HL-60 (cell line): Measurements from ENCODE around the gene CCDC106.

Experiments
- DNase-seq, 2 experiments: peaks; one replicate each; pipeline ENCODE4 v3.0.0-alpha.2; 2010 to 2020; ENCODE audit warnings: low read depth in 1 of 2, low spot score in 1 of 2
- H3K27ac ChIP-seq: fragments of 250-450 bp; sonication (Bioruptor Pico); replicated peaks from 2 replicates; pipeline ENCODE4 v1.5.1; 2020; ENCODE audit warnings: mild to moderate bottlenecking, moderate library complexity
- H3K27me3 ChIP-seq: fragments of 250-450 bp; sonication (Bioruptor Pico); 2 replicates; pipeline ENCODE4 v1.5.1; 2021; ENCODE audit warnings: mild to moderate bottlenecking, moderate library complexity; ENCODE audit not compliant: insufficient read depth, poor library complexity, severe bottlenecking
- H3K4me3 ChIP-seq: replicated peaks from 2 replicates; pipeline ENCODE4 v1.5.1; 2011; ENCODE audit warnings: mild to moderate bottlenecking, control low read depth, low read length; ENCODE audit not compliant: insufficient read depth
- GABPA ChIP-seq: IDR thresholded peaks from 2 replicates; pipeline ENCODE4 v1.6.1; 2012; ENCODE audit warnings: low read depth
- POLR2AphosphoS5 ChIP-seq: IDR thresholded peaks from 2 replicates; pipeline ENCODE4 v1.6.1; 2012; ENCODE audit warnings: low read depth
- REST ChIP-seq: IDR thresholded peaks from 2 replicates; pipeline ENCODE4 v1.6.1; 2012; ENCODE audit warnings: low read depth; ENCODE audit not compliant: insufficient replicate concordance
- SPI1 ChIP-seq: IDR thresholded peaks from 2 replicates; pipeline ENCODE4 v1.6.1; 2012; ENCODE audit warnings: low read depth, mild to moderate bottlenecking, borderline replicate concordance
- TF ChIP-seq, protein P1 (sequence below): IDR thresholded peaks from one replicate; pipeline ENCODE4 v1.5.1; 2011; ENCODE audit warnings: low read length, control low read depth, inconsistent platforms; ENCODE audit not compliant: insufficient read depth

The CCDC106 gene

GRCh38 chr19:55645512-55645881, 2.5 kb upstream of the CCDC106 start:
- no peak for DNase-seq
- Histone ChIP-seq H3K4me3 (no peak overlapping the region), H3K27ac (no peak overlapping the region), H3K27me3 (no peaks in the 10 kb centered on the region)
- no peak for TF ChIP-seq SPI1
- no peak for TF ChIP-seq REST
- no peak for TF ChIP-seq POLR2AphosphoS5
- TF ChIP-seq GABPA = no peak
- TF ChIP-seq, protein P1, sequence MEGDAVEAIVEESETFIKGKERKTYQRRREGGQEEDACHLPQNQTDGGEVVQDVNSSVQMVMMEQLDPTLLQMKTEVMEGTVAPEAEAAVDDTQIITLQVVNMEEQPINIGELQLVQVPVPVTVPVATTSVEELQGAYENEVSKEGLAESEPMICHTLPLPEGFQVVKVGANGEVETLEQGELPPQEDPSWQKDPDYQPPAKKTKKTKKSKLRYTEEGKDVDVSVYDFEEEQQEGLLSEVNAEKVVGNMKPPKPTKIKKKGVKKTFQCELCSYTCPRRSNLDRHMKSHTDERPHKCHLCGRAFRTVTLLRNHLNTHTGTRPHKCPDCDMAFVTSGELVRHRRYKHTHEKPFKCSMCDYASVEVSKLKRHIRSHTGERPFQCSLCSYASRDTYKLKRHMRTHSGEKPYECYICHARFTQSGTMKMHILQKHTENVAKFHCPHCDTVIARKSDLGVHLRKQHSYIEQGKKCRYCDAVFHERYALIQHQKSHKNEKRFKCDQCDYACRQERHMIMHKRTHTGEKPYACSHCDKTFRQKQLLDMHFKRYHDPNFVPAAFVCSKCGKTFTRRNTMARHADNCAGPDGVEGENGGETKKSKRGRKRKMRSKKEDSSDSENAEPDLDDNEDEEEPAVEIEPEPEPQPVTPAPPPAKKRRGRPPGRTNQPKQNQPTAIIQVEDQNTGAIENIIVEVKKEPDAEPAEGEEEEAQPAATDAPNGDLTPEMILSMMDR = no peak

GRCh38 chr19:55646889-55647731, 902 bp upstream of the CCDC106 start:
- H3K27me3 ChIP-seq = no peaks in the 10 kb centered on the region
- H3K4me3 ChIP-seq = peak overlapping the region; percentile 77
- TF ChIP-seq GABPA (no peak), SPI1 (no peak), REST (no peak), POLR2AphosphoS5 (no peak)
- TF ChIP-seq, protein P1 = no peak
- no peak for DNase-seq
- peak overlapping the region; percentile 83 for H3K27ac ChIP-seq

DNA sequence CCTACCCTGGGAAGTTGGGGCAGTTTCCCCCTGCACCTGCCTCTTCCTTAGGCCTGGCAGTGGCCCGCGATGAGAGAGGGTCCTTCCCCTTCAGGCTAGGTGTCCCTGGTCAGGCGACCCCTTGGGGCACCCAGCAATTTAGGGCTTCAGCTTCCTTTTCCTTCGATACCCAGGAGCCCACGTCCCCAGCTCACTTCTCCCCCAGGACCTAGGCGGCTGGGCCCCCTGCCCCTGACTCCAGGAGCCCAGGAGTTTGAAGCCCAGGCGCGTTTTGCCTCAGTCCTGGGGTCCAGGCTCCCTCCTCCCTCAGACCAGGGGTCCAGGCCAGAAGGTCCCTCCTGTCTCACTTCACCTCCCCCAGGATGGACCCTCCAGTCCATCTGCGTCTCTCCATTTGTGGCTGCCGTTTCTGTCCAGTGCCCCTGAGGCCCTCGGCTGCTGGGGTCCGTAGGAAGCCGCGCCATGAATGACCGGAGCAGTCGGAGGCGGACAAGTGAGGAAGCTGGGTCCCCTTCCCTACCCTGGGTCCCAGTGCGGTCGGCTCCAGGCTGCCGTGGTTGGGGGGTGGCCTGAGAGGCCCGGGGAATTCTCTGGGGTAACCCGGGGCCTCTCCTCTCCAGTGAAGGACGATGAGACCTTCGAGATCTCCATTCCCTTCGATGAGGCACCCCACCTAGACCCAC, 714 bp downstream of the CCDC106 start:
- DNase-seq = no peak
- H3K4me3 ChIP-seq = peak overlapping the region; percentile 77
- H3K27ac ChIP-seq = peak overlapping the region; percentile 83
- H3K27me3 ChIP-seq = no peaks in the 10 kb centered on the region
- no peak for TF ChIP-seq SPI1
- no peak for TF ChIP-seq GABPA
- TF ChIP-seq POLR2AphosphoS5 = no peak
- TF ChIP-seq, protein P1 = no peak
- TF ChIP-seq REST = no peak
